NCI-H345 treated with DMSO at 0.1 percent for 48 hours (cell line): ENCODE results near the gene STRIT1.

Experiments used
- DNase-seq: peaks from one replicate; lab custom pipeline; 2025; ENCODE audit not compliant: unreplicated experiment; lab: John Stamatoyannopoulos, UW

The STRIT1 gene

DNA sequence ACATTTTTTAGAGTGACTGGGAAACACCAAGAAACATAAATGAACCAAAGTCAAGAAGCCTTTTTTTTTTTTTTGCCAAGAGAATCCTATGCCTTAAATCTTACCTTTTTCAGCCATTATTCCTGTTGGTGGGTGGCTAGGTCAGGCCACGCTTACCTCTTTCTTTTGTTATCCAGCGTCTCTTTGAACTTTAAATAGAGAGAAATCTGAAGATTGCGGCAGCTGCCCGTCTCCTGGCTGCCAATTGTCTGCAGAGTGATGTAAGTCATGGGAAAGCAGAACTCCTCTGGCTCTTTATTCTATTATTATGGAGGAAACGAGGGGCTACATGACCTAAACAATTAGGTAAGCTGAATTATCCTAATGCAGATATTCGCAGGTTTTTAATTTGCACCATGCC, at the start of gene STRIT1:
Gene STRIT1, minus strand, starts transcription at position 168 of the 400 bp plus-strand sequence.
- no peak for DNase-seq

DNA sequence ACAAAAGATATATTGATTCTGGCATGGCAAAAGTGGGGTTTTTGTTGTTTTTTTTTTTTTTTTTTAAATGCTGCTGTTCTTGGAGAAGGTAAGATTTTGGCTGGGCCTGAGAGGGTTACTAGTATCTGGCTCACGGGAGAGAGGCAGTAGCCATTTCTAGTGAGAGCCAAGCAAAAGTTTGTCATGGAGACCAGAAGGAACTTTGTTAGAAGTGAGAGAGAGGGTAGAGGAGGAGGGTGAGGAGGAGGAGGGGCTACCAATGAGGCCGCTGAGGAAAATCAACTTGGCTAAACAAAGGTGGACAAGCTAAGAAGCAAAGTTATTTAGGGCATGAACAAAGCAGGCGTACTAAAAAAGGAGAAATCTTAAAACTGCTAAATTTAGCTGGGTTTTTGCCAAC, 48.9 kb upstream of the STRIT1 start:
- DNase-seq, result no peak

DNA sequence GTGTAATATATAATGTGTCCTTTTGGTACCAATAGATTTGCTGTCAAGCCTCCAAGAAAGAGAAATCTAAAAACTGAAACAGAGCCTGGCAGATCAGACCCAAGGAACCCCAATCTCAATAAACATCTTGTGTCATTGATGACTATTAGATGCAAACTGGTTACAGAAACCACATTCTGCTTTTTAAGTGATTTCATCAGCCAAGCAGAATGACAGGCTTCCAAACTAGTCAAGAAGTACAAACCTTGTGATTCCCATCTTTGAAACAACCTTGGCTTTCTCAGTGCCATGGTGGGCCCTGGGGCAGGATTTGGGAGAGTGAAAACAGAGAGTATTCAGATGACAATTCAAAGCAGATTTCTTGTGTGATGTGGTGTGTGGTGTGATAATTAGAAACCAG, 45.6 kb upstream of the STRIT1 start:
- no peak for DNase-seq

- no peak for DNase-seq
Measured at GRCh38 chr3:155335724-155336354, 42.4 kb upstream of the STRIT1 start.

DNA sequence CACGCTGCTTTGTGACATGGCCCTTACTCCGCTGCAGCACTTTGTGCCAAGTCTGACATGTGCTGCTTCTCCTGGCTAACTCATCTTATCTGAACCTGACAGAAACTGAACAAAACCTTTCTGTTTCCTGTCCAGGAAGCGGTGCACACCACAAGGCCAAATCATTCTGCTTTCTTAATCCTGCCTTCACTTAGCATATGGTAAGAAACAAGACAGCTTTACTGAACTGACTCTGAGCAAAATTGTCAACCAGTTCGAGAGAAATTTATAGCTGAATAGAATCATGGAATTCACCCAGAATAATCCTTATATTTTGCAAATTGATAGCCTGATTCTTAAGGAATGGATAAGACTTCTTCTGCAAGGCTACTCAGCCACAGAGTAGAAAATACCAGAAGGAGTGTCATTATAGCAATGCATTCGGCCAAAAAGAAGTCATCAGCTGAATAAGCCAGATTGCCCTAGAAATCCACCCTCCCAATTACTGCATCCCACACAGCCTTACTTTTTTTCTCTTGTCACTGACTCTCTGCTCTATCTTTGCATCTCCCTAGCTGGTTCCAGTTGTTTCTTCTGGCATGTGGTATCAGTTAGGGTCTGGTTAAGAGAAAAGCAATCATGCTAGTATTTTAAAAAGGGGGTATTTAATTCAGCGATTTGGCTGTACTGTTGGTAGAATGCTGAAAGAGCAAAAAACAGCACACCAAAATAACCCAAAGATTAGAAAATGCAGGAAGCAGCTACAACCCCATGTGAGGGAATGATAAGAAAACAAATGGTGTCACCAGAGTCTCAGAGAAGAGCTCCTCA, 41.6 kb upstream of the STRIT1 start:
- no peak for DNase-seq

- DNase-seq, result no peak
Measured at GRCh38 chr3:155334215-155334913, 40.9 kb upstream of the STRIT1 start.

DNA sequence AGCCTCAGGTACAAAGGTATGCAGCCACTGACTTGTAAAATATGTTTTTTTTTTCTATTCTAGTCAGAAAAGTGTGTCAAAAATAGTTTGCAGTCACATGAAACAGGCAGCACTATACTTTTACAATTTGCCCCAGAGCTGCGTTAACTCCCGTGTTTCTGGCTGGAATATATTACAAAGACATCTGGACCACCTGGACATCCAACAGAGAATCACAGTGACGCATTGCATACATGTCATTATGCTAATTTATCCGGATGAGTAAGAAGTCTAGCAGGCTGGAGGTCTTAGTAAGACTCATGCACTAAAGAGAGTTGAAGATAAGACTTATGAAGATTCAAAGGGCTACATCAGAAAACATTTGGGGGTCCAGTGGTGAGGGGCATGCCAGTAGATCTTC, 39.2 kb upstream of the STRIT1 start:
- DNase-seq, result no peak

GRCh38 chr3:155331078-155331477, 37.6 kb upstream of the STRIT1 start:
- DNase-seq, result no peak

- DNase-seq, result no peak
Measured at GRCh38 chr3:155330370-155330769, 36.9 kb upstream of the STRIT1 start.

- no peak for DNase-seq
Measured at GRCh38 chr3:155329513-155330048, 36.1 kb upstream of the STRIT1 start.

DNA sequence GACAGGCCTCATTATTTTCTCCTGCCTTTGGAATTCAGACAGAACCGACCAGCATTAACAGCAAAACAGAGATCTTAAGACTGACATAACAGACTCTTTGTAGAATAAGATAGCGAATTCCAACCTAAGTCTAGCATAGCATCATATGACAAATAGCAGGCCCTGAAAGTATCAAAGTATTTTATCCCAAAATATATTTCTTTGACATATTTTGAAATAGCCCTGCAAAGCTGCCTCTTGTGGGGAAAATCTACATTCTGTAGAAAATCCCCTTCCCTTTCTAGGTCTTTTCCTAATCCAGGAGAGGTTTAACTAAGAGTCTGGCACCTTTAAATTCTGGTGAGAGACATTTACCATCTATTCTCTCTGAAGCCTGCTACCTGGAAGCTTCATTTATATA, 34.4 kb upstream of the STRIT1 start:
- DNase-seq, result no peak

- DNase-seq, result no peak
Measured at GRCh38 chr3:155327430-155327829, 33.9 kb upstream of the STRIT1 start.

- DNase-seq, result no peak
Measured at GRCh38 chr3:155326901-155327300, 33.4 kb upstream of the STRIT1 start.

- no peak for DNase-seq
Measured at GRCh38 chr3:155326244-155326643, 32.8 kb upstream of the STRIT1 start.

- DNase-seq, result no peak
Measured at GRCh38 chr3:155325263-155325835, 31.9 kb upstream of the STRIT1 start.

DNA sequence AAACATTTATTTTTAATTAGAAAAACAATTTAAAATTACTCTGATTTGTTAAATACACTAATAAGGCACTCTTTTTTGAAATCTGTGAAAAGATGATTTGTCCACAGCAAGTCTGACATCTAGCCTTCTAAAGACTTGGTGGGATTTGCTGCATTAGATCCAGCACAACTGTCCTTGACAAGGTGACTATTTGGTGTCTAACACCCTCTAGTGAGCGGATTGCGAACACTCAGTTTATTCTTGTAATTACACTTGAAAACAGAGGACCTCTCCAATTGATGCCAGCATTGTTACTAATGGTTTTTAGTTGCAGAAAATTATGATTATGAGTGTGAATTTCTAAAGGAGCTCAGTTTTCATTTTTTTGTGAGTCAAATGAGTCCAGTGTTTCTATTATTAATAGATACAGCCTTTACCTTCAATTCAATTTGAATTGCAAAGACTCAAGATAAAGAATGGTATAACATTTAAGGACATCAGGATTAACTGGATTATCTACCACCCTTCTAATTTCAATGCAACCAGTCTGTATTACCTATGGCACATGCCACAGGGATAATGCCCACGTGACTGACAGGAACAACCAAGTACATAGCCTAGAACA, 29.7 kb upstream of the STRIT1 start:
- peak; percentile 16 for DNase-seq

- no peak for DNase-seq
Measured at GRCh38 chr3:155321418-155321817, 27.9 kb upstream of the STRIT1 start.

GRCh38 chr3:155320934-155321333, 27.5 kb upstream of the STRIT1 start:
- no peak for DNase-seq

DNA sequence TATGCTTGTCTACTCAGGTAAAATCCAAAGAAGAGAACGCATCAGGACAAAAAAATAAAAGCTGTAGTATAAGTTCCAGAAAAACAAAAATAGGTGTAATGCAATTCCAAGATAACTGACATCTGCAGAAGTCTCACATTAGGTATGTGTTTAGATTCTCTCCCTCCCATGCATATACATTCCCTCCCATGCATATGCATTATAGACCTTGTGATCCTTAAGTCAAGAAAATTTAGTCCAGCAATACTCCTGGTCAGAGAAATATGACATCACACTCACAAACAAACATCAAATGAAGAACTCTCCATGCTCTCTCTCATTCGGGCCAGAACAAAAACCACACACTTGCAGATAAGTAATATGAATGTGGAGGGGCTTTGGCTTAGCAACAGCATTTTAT, 25.3 kb upstream of the STRIT1 start:
- no peak for DNase-seq

GRCh38 chr3:155317211-155317610, 23.7 kb upstream of the STRIT1 start:
- no peak for DNase-seq

DNA sequence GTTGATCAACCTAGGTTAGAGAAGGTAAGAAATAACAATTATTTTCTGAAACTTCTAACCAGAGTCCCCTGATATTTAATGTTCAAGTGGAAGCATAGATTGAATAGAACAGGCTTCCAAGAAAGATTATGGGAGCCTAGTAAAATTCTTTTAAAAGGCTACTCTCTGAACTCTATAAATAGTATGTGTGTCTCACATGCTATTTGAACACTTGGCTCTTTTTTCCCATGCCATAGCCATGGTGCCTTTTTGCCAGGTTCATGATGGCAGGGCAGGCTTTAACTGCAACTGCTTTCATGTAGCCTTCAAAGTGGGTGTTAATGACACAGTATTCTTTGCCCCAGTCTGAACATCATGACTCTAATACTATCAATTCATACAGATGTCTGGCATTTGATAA, 22.9 kb upstream of the STRIT1 start:
- no peak for DNase-seq
